IMR-90 (cell line): Measurements from ENCODE around the gene XPA. TPM values are rescaled to one million over a fixed set of nuclear protein-coding genes. Genes with fewer than 3 reads are reported as not detected.

Source experiments
- ATAC-seq: fragments of 200-7000 bp; cut with Tn5 transposase; 2 replicates; pipeline ENCODE4 v1.9.1; 2020; ENCODE audit warnings: low read depth, mild to moderate bottlenecking, moderate library complexity
- BruUV-seq: library from RNA; stranded (reverse); fragments of 400-500 nt; replicated peaks from 2 replicates; lab custom pipeline; 2021; lab: Mats Ljungman, UMichigan
- CTCF ChIA-PET: fragments of 300-600 bp; formaldehyde crosslinking; extraction: SDS; loops from one replicate; lab custom pipeline; 2021; ENCODE audit warnings: antibody characterized with exemption; lab: Yijun Ruan, JAX
- POLR2A ChIA-PET: fragments of 300-600 bp; sonication (Branson Sonifier 250); formaldehyde crosslinking; loops from one replicate; lab custom pipeline; 2022; ENCODE audit warnings: antibody characterized with exemption; ENCODE audit not compliant: unreplicated experiment; lab: Charles Lee
- DNase-seq: peaks from one replicate; pipeline ENCODE4 v3.0.0; 2013
- H2AFZ ChIP-seq: replicated peaks from 2 replicates; pipeline ENCODE3; 2013; ENCODE audit warnings: low read length, mild to moderate bottlenecking; ENCODE audit not compliant: poor library complexity
- H2AK5ac ChIP-seq: 2 replicates; pipeline ENCODE4 v1.6.1; 2013; ENCODE audit warnings: low read depth, low read length, inconsistent platforms
- H2AK9ac ChIP-seq: replicated peaks from 2 replicates; pipeline ENCODE3; 2013; ENCODE audit warnings: mild to moderate bottlenecking, low read depth, low read length, moderate library complexity; ENCODE audit not compliant: poor library complexity
- H2BK120ac ChIP-seq: 2 replicates; pipeline ENCODE4 v1.6.1; 2013; ENCODE audit warnings: low read depth, low read length, inconsistent platforms
- H2BK15ac ChIP-seq: 3 replicates; pipeline ENCODE4 v1.6.1; 2013; ENCODE audit warnings: low read depth, low read length, inconsistent platforms
- H2BK20ac ChIP-seq: 2 replicates; pipeline ENCODE4 v1.6.1; 2013; ENCODE audit warnings: low read depth, mild to moderate bottlenecking, inconsistent platforms, low read length, moderate library complexity
- H2BK5ac ChIP-seq: 2 replicates; pipeline ENCODE4 v1.6.1; 2013; ENCODE audit warnings: mild to moderate bottlenecking, low read depth, low read length, inconsistent platforms; ENCODE audit not compliant: poor library complexity, severe bottlenecking
- H3K14ac ChIP-seq: replicated peaks from 2 replicates; pipeline ENCODE4 v1.6.1; 2013; ENCODE audit warnings: low read depth, low read length, inconsistent platforms
- H3K18ac ChIP-seq: 2 replicates; pipeline ENCODE4 v1.6.1; 2013; ENCODE audit warnings: low read depth, low read length, control low read depth
- H3K23ac ChIP-seq: 2 replicates; pipeline ENCODE4 v1.6.1; 2013; ENCODE audit warnings: low read depth, low read length, inconsistent platforms
- H3K27ac ChIP-seq: 2 replicates; pipeline ENCODE4 v1.5.1; 2013; ENCODE audit warnings: mild to moderate bottlenecking, control low read depth, low read length; ENCODE audit not compliant: insufficient read depth
- H3K27me3 ChIP-seq: 2 replicates; pipeline ENCODE4 v1.6.1; 2013; ENCODE audit warnings: low read length; ENCODE audit not compliant: control insufficient read depth, insufficient read depth
- H3K36me3 ChIP-seq: 2 replicates; pipeline ENCODE4 v1.6.1; 2013; ENCODE audit warnings: low read length, mixed read lengths; ENCODE audit not compliant: control insufficient read depth, insufficient read depth
- H3K4ac ChIP-seq: 2 replicates; pipeline ENCODE4 v1.6.1; 2013; ENCODE audit warnings: low read depth, low read length, inconsistent platforms
- H3K4me1 ChIP-seq: 2 replicates; pipeline ENCODE4 v1.6.1; 2013; ENCODE audit warnings: low read length, mixed read lengths; ENCODE audit not compliant: control insufficient read depth, insufficient read depth
- H3K4me2 ChIP-seq: 2 replicates; pipeline ENCODE4 v1.6.1; 2013; ENCODE audit warnings: low read depth, mild to moderate bottlenecking, control low read depth, low read length, moderate library complexity
- H3K4me3 ChIP-seq: 2 replicates; pipeline ENCODE4 v1.5.1; 2013; ENCODE audit warnings: low read depth, mild to moderate bottlenecking, control low read depth, low read length, moderate library complexity; ENCODE audit not compliant: insufficient read depth
- H3K56ac ChIP-seq: 2 replicates; pipeline ENCODE4 v1.6.1; 2013; ENCODE audit warnings: low read length, inconsistent platforms; ENCODE audit not compliant: insufficient read depth; ENCODE audit errors: extremely low read depth
- H3K79me1 ChIP-seq, 2 experiments: 2 replicates each; pipeline ENCODE4 v1.6.1; 2013; ENCODE audit warnings: low read length in 2 of 2, inconsistent platforms in 1 of 2, low read depth in 1 of 2
- H3K9ac ChIP-seq: 2 replicates; pipeline ENCODE4 v1.6.1; 2013; ENCODE audit warnings: low read depth, low read length, control low read depth
- H3K9me1 ChIP-seq: 2 replicates; pipeline ENCODE4 v1.6.1; 2013; ENCODE audit warnings: low read length, inconsistent platforms; ENCODE audit not compliant: insufficient read depth
- H3K9me3 ChIP-seq: 2 replicates; pipeline ENCODE4 v1.6.1; 2013; ENCODE audit warnings: low read length; ENCODE audit not compliant: control insufficient read depth, insufficient read depth
- H4K20me1 ChIP-seq: 2 replicates; pipeline ENCODE4 v1.6.1; 2013; ENCODE audit warnings: low read length, inconsistent platforms; ENCODE audit not compliant: insufficient read depth
- H4K5ac ChIP-seq: 2 replicates; pipeline ENCODE4 v1.6.1; 2013; ENCODE audit warnings: mild to moderate bottlenecking, low read depth, low read length, control low read depth
- H4K8ac ChIP-seq, 2 experiments: 2 replicates each; pipeline ENCODE4 v1.6.1; 2013; ENCODE audit warnings: low read depth in 2 of 2, low read length in 2 of 2, control low read depth in 1 of 2, inconsistent platforms in 1 of 2
- H4K91ac ChIP-seq: 2 replicates; pipeline ENCODE4 v1.6.1; 2013; ENCODE audit warnings: low read depth, low read length, inconsistent platforms; ENCODE audit not compliant: insufficient read depth
- CHD1 ChIP-seq: IDR thresholded peaks from 2 replicates; pipeline ENCODE4 v1.6.1; 2012; ENCODE audit warnings: low read depth, low read length, improper control_type of control experiment
- MXI1 ChIP-seq: IDR thresholded peaks from 2 replicates; pipeline ENCODE4 v1.6.1; 2012; ENCODE audit warnings: low read depth, mild to moderate bottlenecking, low read length, moderate library complexity, borderline replicate concordance
- WGBS, 2 experiments: methylation state at CpG; one replicate each; pipeline versions ENCODE4 v1.1.5 to v1.1.7; 2013; ENCODE audit warnings: missing lambda C conversion rate in 2 of 2; ENCODE audit not compliant: insufficient read length in 1 of 2; ENCODE audit errors: extremely low coverage in 2 of 2; 5-methylcytosine and 5-hydroxymethylcytosine counted together
- dilution Hi-C: fragments of 300-500 bp; cut with HindIII; formaldehyde crosslinking; loops from one replicate; pipeline ENCODE4 v1.14.3; 2018; ENCODE audit warnings: low sequenced_read_pairs; ENCODE audit not compliant: unreplicated experiment
- in situ Hi-C: fragments of 300-500 bp; cut with MboI; formaldehyde crosslinking; loops from 3 replicates; pipeline ENCODE4 v1.14.3; 2019; ENCODE audit warnings: low sequenced_read_pairs, inconsistent platforms, mixed read lengths
- intact Hi-C: fragments of 100-400 bp; cut with micrococcal nuclease; formaldehyde crosslinking; loops from 2 replicates; pipeline ENCODE4 v1.10.0; 2022
- polyA plus RNA-seq, 3 experiments: library from polyadenylated mRNA; depleted of rRNA; stranded (reverse); fragments of >200 nt; gene quantifications; 2 replicates each; pipeline ENCODE4 v1.2.3, GENCODE V29; 2012; ENCODE audit warnings: low replicate concordance in 1 of 3
- total RNA-seq: library from RNA; depleted of rRNA; stranded (reverse); fragments of >200 nt; gene quantifications from 2 replicates; pipeline ENCODE4 v1.2.3, GENCODE V29; 2012

The XPA gene
- total and polyA plus RNA-seq, 2 of the 4 experiments (the other 2 are of a cell fraction), result 1.4 to 2.2 TPM

DNA sequence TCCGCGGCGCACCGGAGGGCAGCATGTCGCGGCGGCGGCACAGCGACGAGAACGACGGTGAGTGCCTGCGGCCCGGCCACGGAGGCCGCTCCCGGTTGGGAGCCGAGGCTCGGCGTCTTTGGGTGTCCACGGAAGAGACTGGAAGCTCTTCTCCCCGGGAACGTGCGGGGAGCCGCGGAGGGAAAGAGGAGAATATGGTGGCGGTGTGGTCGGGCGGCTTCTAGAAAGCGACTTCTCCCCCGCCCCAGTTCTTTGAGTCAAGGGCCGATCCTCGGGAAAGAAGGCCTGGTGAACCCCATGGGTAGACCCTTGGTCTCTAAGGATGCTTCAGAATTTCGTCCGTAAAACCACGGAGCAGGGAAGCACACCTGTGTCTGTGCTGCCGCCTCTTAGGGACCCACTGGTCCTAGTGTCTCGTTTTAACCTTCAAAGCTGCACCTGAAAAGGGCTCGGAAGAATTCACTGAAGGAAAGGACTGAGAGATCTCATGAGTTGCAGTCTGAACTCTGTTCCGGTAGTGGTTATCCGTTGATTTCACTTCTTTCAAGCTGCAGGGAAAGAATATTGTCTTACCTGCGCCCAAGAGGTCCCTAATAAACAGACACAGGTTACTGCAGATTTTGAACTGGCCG is 63.2 kb downstream of the XPA start:
- intact Hi-C loops (no loop called here), in situ Hi-C loops (no loop called here), dilution Hi-C loops (no loop called here)
- DNase-seq (peak; percentile 5), ATAC-seq (peak; percentile 1; the same call in 1 of the 2 replicates)
- Histone ChIP-seq H3K4ac (peak overlapping the region; percentile 68), H3K4me2 (peak overlapping the region; percentile 99), H3K14ac (peak overlapping the region; percentile 93), H4K8ac (peak overlapping the region; percentile 4 to 71; a peak in 2 of 4 replicates), H3K79me1 (peaks cover 12 to 46% of the 10 kb centered on the region in 2 experiments), H3K18ac (no peak overlapping the region; the same call in 1 of the 2 replicates), H4K91ac (peak overlapping the region; percentile 57; the same call in 1 of the 2 replicates), H3K23ac (peak overlapping the region; percentile 87), H3K56ac (peak overlapping the region; percentile 86), H2BK5ac (peak overlapping the region; percentile 77), H3K9me1 (no peaks in the 10 kb centered on the region; the same call in 1 of the 2 replicates), H2BK120ac (no peak overlapping the region), H3K9ac (peak overlapping the region; percentile 93), H3K4me1 (peaks cover 7% of the 10 kb centered on the region), H2AK5ac (peak overlapping the region; percentile 57), H2AK9ac (peak overlapping the region; percentile 95), H3K36me3 (no peaks in the 10 kb centered on the region), H3K4me3 (peak overlapping the region; percentile 59), H2BK15ac (no peak overlapping the region), H2BK20ac (no peak overlapping the region), H3K27me3 (no peaks in the 10 kb centered on the region), H4K20me1 (peaks cover 36% of the 10 kb centered on the region), H2AFZ (peak overlapping the region; percentile 97), H3K27ac (peak overlapping the region; percentile 95), H3K9me3 (no peaks in the 10 kb centered on the region), H4K5ac (peak overlapping the region; percentile 25; the same call in 1 of the 2 replicates)
- CTCF ChIA-PET, result interaction anchor here (1.7 kb wide), 1 partner anchor 35 kb away, joined by 6 read pairs; no protein-coding TSS in a partner anchor
- TF ChIP-seq CHD1 (no peak), MXI1 (peak; percentile 22; the same call in 1 of the 2 replicates)
- 0% methylated on average over 11 of the region's 43 CpGs; no CpG with 5 or more reads in 1 of the 2 experiments for WGBS, 2 experiments
- no TSS peak for BruUV-seq
- POLR2A ChIA-PET, result interaction anchor here (1.0 kb wide), 1 partner anchor 12 kb away, joined by 4 read pairs; no protein-coding TSS in a partner anchor
